Measurements from ENCODE around the gene SGPP1.

- TF ChIP-seq CTCF (conservative IDR thresholded peaks at IDR 0.05; ENCODE audit: low read depth, low read length) = no peak
- TF ChIP-seq EZH2 (IDR thresholded peaks at IDR 0.05; ENCODE audit: low read length, unreplicated experiment) = no peak
- no peak for TF ChIP-seq EZH2phosphoT487 (IDR thresholded peaks at IDR 0.05; ENCODE audit: borderline replicate concordance, low read length)
Measured at GRCh38 chr14:63773504-63773903, 45.6 kb upstream of the SGPP1 start.
